K562 (cell line): ENCODE data around the gene MAML1. TPM values are rescaled to one million over a fixed set of nuclear protein-coding genes. Genes with fewer than 3 reads are reported as not detected.
A peak's percentile ranks its signal among the peaks of the same experiment; 100 is the strongest.

Experiments
- ATF3 ChIP-seq, 2 experiments: fragments of 450-650 bp in 1 of 2; sonication (generic) in 1 of 2; formaldehyde crosslinking in 1 of 2; IDR thresholded peaks in 1 of 2; conservative IDR thresholded peaks in 1 of 2; 2 replicates each; pipeline versions ENCODE4 v1.6.1 to v1.8.1; 2016 to 2023; ENCODE audit warnings: mild to moderate bottlenecking in 2 of 2, moderate library complexity in 2 of 2, inconsistent platforms in 1 of 2, missing genetic modification reagents in 1 of 2
- BACH1 ChIP-seq: fragments of 200-800 bp; sonication (Bioruptor generic); IDR thresholded peaks from 2 replicates; pipeline ENCODE4 v1.6.1; 2016; ENCODE audit warnings: missing genetic modification characterization, missing compliant biosample characterization
- BHLHE40 ChIP-seq: IDR thresholded peaks from 2 replicates; pipeline ENCODE4 v1.6.1; 2011; ENCODE audit warnings: low read length, improper control_type of control experiment
- ELF1 ChIP-seq: fragments of 200-800 bp; sonication (Bioruptor generic); IDR thresholded peaks from 2 replicates; pipeline ENCODE4 v1.6.1; 2016; ENCODE audit warnings: missing genetic modification characterization, missing compliant biosample characterization
- HOXB6 ChIP-seq: fragments of 250-450 bp; sonication (Bioruptor Pico); IDR thresholded peaks from 2 replicates; pipeline ENCODE4 v1.5.1; 2022; ENCODE audit warnings: mild to moderate bottlenecking, borderline replicate concordance
- MLX ChIP-seq, 2 experiments: fragments of 450-650 bp in 1 of 2; sonication (generic) in 1 of 2; formaldehyde crosslinking; conservative IDR thresholded peaks; 2 replicates each; pipeline versions ENCODE4 v1.4.0 to v1.8.1; 2020 to 2022; ENCODE audit warnings: mild to moderate bottlenecking in 1 of 2, missing genetic modification reagents in 1 of 2
- PPARD ChIP-seq: fragments of 250-450 bp; sonication (Bioruptor Pico); IDR thresholded peaks from 2 replicates; pipeline ENCODE4 v1.8.0; 2022; ENCODE audit warnings: inconsistent platforms, mild to moderate bottlenecking, moderate library complexity
- ZBTB11 ChIP-seq, 3 experiments: fragments of 200-800 bp in 1 of 3; fragments of 250-450 bp in 1 of 3; fragments of 450-650 bp in 1 of 3; sonication (Bioruptor Pico) in 1 of 3; sonication (Bioruptor generic) in 1 of 3; formaldehyde crosslinking in 1 of 3; IDR thresholded peaks; 2 replicates each; pipeline versions ENCODE4 v1.6.1 to v1.8.0; 2016 to 2022; ENCODE audit warnings: mild to moderate bottlenecking in 2 of 3, missing genetic modification characterization in 2 of 3, missing compliant biosample characterization in 1 of 3, moderate library complexity in 1 of 3
- ZKSCAN1 ChIP-seq: fragments of 150-350 bp; IDR thresholded peaks from 2 replicates; pipeline ENCODE4 v1.6.1; 2016; ENCODE audit warnings: low read depth, low read length
- ZNF280A ChIP-seq: fragments of 450-650 bp; IDR thresholded peaks from 2 replicates; pipeline ENCODE4 v1.6.1; 2018; ENCODE audit warnings: mild to moderate bottlenecking, low read depth; ENCODE audit not compliant: partially characterized antibody
- ZNF518B ChIP-seq: fragments of 250-450 bp; sonication (Bioruptor Pico); IDR thresholded peaks from 2 replicates; pipeline ENCODE4 v1.5.0; 2021; ENCODE audit warnings: mild to moderate bottlenecking, moderate library complexity
- ZNF561 ChIP-seq: fragments of 450-650 bp; formaldehyde crosslinking; conservative IDR thresholded peaks from 2 replicates; pipeline ENCODE4 v1.4.0; 2020; ENCODE audit warnings: mild to moderate bottlenecking, moderate library complexity
- polyA plus RNA-seq, 8 experiments: library from polyadenylated mRNA; depleted of rRNA in 4 of 8; stranded (reverse) in 5 of 8; unstranded in 3 of 8; fragments of >200 nt; fragmentation: Nextera tagmentation in 2 of 8; fragmentation: Illumina TruSeq in 1 of 8; extraction: Ambion mirVana in 2 of 8; extraction: Trizol in 1 of 8; gene quantifications; 2 replicates each; pipeline versions ENCODE4 v1.2.1 to v1.2.3, GENCODE V29; 2011 to 2014; ENCODE audit warnings: inconsistent platforms in 1 of 8, missing spikeins in 1 of 8
- total RNA-seq, 7 experiments: library from RNA; depleted of rRNA in 6 of 7; stranded (reverse); fragments of >200 nt in 6 of 7; fragmentation: Illumina TruSeq in 2 of 7; extraction: Trizol in 2 of 7; gene quantifications; 2 replicates each; pipeline versions ENCODE4 v1.2.1 to v1.2.3, GENCODE V29; 2011 to 2021; ENCODE audit warnings: low replicate concordance in 1 of 7

Gene MAML1
- total and polyA plus RNA-seq, 9 of the 15 experiments (the other 6 are each of a cell fraction or from before 2014, with no cell fraction given) = 0.32 to 18.4 (median 7.0) TPM

GRCh38 chr5:179759581-179760551 lies 27.2 kb downstream of the MAML1 start (continued):
- TF ChIP-seq ZNF280A (no peak), BACH1 (tag) (no peak), BHLHE40 (no peak), ZBTB11 (CRISPR knock-in tag; IDR thresholded peaks at IDR 0.05) (no peak), ZNF561 (CRISPR knock-in tag) (no peak), MLX (CRISPR knock-in tag; conservative IDR thresholded peaks at IDR 0.05) (no peak), PPARD (no peak), ZKSCAN1 (no peak), ELF1 (tag) (no peak), ZNF518B (no peak), ATF3 (IDR thresholded peaks at IDR 0.05) (peak; percentile 79), ATF3 (CRISPR knock-in tag; conservative IDR thresholded peaks at IDR 0.05) (no peak), HOXB6 (CRISPR knock-in tag) (no peak)
